Transverse colon (tissue), 4 donors: ENCODE results near the gene PLD3. TPM values are rescaled to one million over a fixed set of nuclear protein-coding genes. Genes with fewer than 3 reads are reported as not detected.
"Not testable (repeated sequence)": the region's sequence is repeated elsewhere in the genome, so short reads cannot be mapped to it uniquely, and the experiment has no call there.

Experiments
- DNase-seq: peaks from one replicate; pipeline ENCODE4 v3.0.0-alpha.2; 2019
- H3K27ac ChIP-seq, 4 donors: fragments of 200-600 bp; sonication (generic); 2 replicates each; pipeline ENCODE4 v1.5.1; 2016 to 2018; ENCODE audit warnings: inconsistent platforms in 4 of 4
- H3K27me3 ChIP-seq: fragments of 200-600 bp; sonication (generic); 2 replicates; pipeline ENCODE4 v1.5.1; 2017; ENCODE audit warnings: inconsistent platforms
- H3K36me3 ChIP-seq, 4 donors: fragments of 200-600 bp; sonication (generic); 2 replicates each; pipeline ENCODE4 v1.5.1; 2017 to 2019; ENCODE audit warnings: inconsistent platforms in 4 of 4
- H3K4me1 ChIP-seq, 4 donors: fragments of 200-600 bp; sonication (generic); 2 replicates each; pipeline ENCODE4 v1.5.1; 2017 to 2020; ENCODE audit warnings: inconsistent platforms in 4 of 4
- H3K4me3 ChIP-seq, 4 donors: fragments of 200-600 bp; sonication (generic); 1 replicate in 1 of 4; 2 replicates in 3 of 4; pipeline versions ENCODE4 v1.5.1 to v1.6.1; 2017 to 2019; ENCODE audit warnings: inconsistent platforms in 4 of 4
- H3K9me3 ChIP-seq, 2 donors: fragments of 200-600 bp; sonication (generic); 2 replicates each; pipeline ENCODE4 v1.5.1; 2017 to 2019; ENCODE audit warnings: inconsistent platforms in 2 of 2
- CTCF ChIP-seq, 5 experiments: fragments of 200-600 bp in 3 of 5; fragments of 450-650 bp in 2 of 5; sonication (generic) in 3 of 5; IDR thresholded peaks; 1 replicate in 2 of 5; 2 replicates in 3 of 5; pipeline ENCODE4 v1.5.1; 2016 to 2017; ENCODE audit warnings: antibody characterized with exemption in 5 of 5, inconsistent platforms in 3 of 5, mild to moderate bottlenecking in 2 of 5, moderate library complexity in 1 of 5
- EP300 ChIP-seq: sonication (generic); formaldehyde crosslinking; IDR thresholded peaks from one replicate; pipeline ENCODE4 v1.6.1; 2017; ENCODE audit warnings: antibody characterized with exemption, low read depth
- POLR2A ChIP-seq: fragments of 450-650 bp; IDR thresholded peaks from one replicate; pipeline ENCODE4 v1.6.1; 2016; ENCODE audit warnings: antibody characterized with exemption, mild to moderate bottlenecking, moderate library complexity
- POLR2AphosphoS5 ChIP-seq, 3 donors: sonication (generic); formaldehyde crosslinking; IDR thresholded peaks; one replicate each; pipeline ENCODE4 v1.6.1; 2016; ENCODE audit warnings: antibody characterized with exemption in 3 of 3
- WGBS, 2 donors: methylation state at CpG; one replicate each; pipeline ENCODE4 v1.1.5; 2018; ENCODE audit warnings: low coverage in 1 of 2; 5-methylcytosine and 5-hydroxymethylcytosine counted together
- in situ Hi-C, 4 donors: fragments of 200-750 bp; cut with MboI; loops; one replicate each; pipeline versions ENCODE4 v1.15.0 to v1.15.1; 2017; ENCODE audit warnings: low sequenced_read_pairs in 3 of 4, low pct_ligation_motif_present in 1 of 4, low pct_unique_long_range_greater_than_20kb in 1 of 4
- intact Hi-C: fragments of 100-400 bp; cut with DNase I; formaldehyde crosslinking; loops from one replicate; pipeline ENCODE4 v1.15.1; 2023; ENCODE audit warnings: low total_unique reads
- total RNA-seq, 4 donors: library from RNA; depleted of rRNA; stranded (reverse); fragments of >200 nt; gene quantifications; one replicate each; pipeline ENCODE4 v1.1.0, GENCODE V29; 2016

The PLD3 gene
- total RNA-seq, 4 donors from 2014 or later, result 91.6 to 322 (median 179) TPM

- DNase-seq, result no peak
- no peak overlapping the region for H3K27ac ChIP-seq
- peaks cover 0 to 12% (median 3%) of the 10 kb centered on the region in 4 donors for H3K36me3 ChIP-seq
- H3K9me3 ChIP-seq, result no peaks in the 10 kb centered on the region
- H3K4me3 ChIP-seq, result no peak overlapping the region
- WGBS, 2 donors, result 89% methylated on average over 16 of the region's 16 CpGs; no CpG with 5 or more reads in 1 of the 2 donors
- H3K27me3 ChIP-seq, result no peaks in the 10 kb centered on the region
- TF ChIP-seq CTCF (IDR thresholded peaks at IDR 0.05), result no peak
- no peak for TF ChIP-seq POLR2A
- peaks cover 0 to 18% (median 0%) of the 10 kb centered on the region in 4 donors for H3K4me1 ChIP-seq
- intact Hi-C loops (no loop called here), in situ Hi-C loops (no loop called here)
Measured at GRCh38 chr19:40367577-40368434, 19.3 kb downstream of the PLD3 start.

GRCh38 chr19:40369797-40370196, 21.3 kb downstream of the PLD3 start:
- no peak for TF ChIP-seq POLR2AphosphoS5 (IDR thresholded peaks at IDR 0.05)
- no peak for TF ChIP-seq EP300
- no peak for TF ChIP-seq CTCF (IDR thresholded peaks at IDR 0.05)
- TF ChIP-seq POLR2A, result no peak
- in situ Hi-C loops (no loop called here), intact Hi-C loops (no loop called here)
- DNase-seq, result no peak
- Histone ChIP-seq H3K27ac (no peak overlapping the region), H3K27me3 (no peaks in the 10 kb centered on the region), H3K9me3 (no peaks in the 10 kb centered on the region), H3K4me3 (no peak overlapping the region), H3K36me3 (peaks cover 0 to 16% (median 3%) of the 10 kb centered on the region in 4 donors), H3K4me1 (peaks cover 0 to 18% (median 0%) of the 10 kb centered on the region in 4 donors)
- WGBS, 2 donors, result 98% methylated on average over 12 of the region's 12 CpGs; no CpG with 5 or more reads in 1 of the 2 donors

GRCh38 chr19:40370253-40370652, 21.8 kb downstream of the PLD3 start:
- H3K9me3 ChIP-seq, H3K4me3 ChIP-seq, in situ Hi-C loops, DNase-seq, H3K27me3 ChIP-seq, H3K27ac ChIP-seq, intact Hi-C loops: not testable (repeated sequence)
- peaks cover 0 to 13% (median 0%) of the 10 kb centered on the region in 4 donors for H3K4me1 ChIP-seq
- H3K36me3 ChIP-seq, result peaks cover 0 to 16% (median 3%) of the 10 kb centered on the region in 4 donors
- WGBS, 2 donors, result 93 to 100% methylated on average over 1 to 3 of the region's 3 CpGs

DNA sequence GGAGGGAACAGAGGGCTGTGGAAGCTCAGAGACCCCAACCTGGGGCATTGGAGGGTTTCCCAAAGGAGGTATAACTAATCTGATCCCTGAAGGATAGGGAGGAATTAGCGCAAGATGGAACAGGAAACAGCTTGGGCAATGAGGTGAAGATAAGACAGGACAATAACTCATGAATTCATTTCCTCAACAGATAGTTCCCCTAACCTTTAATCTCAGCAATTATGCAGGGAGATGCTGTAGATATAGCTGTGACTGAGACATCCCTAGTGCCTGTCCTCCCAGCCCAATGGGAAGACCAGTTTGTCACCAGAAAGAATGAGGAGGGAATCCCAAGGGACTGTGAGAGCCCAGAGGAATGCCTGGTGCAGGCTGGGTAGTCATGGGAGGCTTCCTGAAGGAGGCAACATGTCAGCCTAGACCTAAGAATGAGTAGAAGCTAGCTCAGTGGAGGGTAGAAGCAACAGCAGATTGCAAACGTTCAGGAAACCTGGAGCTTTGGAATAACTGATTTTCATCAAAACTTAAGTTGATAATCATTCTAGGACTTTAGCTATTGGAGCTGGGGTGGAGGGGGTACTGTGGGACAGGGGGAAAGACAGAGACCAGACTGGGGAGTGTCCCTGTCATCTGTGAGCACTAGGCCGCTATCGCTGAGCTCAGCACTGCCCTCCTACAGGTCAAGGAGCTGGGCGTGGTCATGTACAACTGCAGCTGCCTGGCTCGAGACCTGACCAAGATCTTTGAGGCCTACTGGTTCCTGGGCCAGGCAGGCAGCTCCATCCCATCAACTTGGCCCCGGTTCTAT, 22.7 kb downstream of the PLD3 start:
- peaks cover 0 to 16% (median 3%) of the 10 kb centered on the region in 4 donors for H3K36me3 ChIP-seq
- H3K27ac ChIP-seq, result no peak overlapping the region
- intact Hi-C loops (no loop called here), in situ Hi-C loops (no loop called here)
- H3K9me3 ChIP-seq, result no peaks in the 10 kb centered on the region
- 70 to 92% methylated on average over 2 to 7 of the region's 7 CpGs for WGBS, 2 donors
- peaks cover 0 to 6% (median 0%) of the 10 kb centered on the region in 4 donors for H3K4me1 ChIP-seq
- no peak overlapping the region for H3K4me3 ChIP-seq
- no peaks in the 10 kb centered on the region for H3K27me3 ChIP-seq
- no peak for DNase-seq
- TF ChIP-seq CTCF (IDR thresholded peaks at IDR 0.05), result no peak
